Activated naive CD8-positive, alpha-beta T cell (primary cell): ENCODE measurements around the gene NUPR2.
"Not testable (repeated sequence)": the region's sequence is repeated elsewhere in the genome, so short reads cannot be mapped to it uniquely, and the experiment has no call there.

Experiments
- H3K27ac Mint-ChIP-seq: one replicate; pipeline ENCODE4 v1.8.0; 2021; ENCODE audit warnings: mixed read lengths
- H3K27me3 Mint-ChIP-seq: one replicate; pipeline ENCODE4 v1.8.0; 2021; ENCODE audit warnings: mixed read lengths
- H3K36me3 Mint-ChIP-seq: one replicate; pipeline ENCODE4 v1.8.0; 2021; ENCODE audit warnings: mixed read lengths
- H3K4me1 Mint-ChIP-seq: one replicate; pipeline ENCODE4 v1.8.0; 2021; ENCODE audit warnings: low read depth, mixed read lengths
- H3K4me3 Mint-ChIP-seq: one replicate; pipeline ENCODE4 v1.8.0; 2021; ENCODE audit warnings: mild to moderate bottlenecking, mixed read lengths
- H3K9me3 Mint-ChIP-seq: one replicate; pipeline ENCODE4 v1.8.0; 2021; ENCODE audit warnings: low read depth, mixed read lengths

NUPR2 gene

GRCh38 chr7:56066376-56066775 is 49.8 kb downstream of the NUPR2 start:
- not testable (repeated sequence) for H3K27me3 Mint-ChIP-seq, H3K4me3 Mint-ChIP-seq, H3K9me3 Mint-ChIP-seq, H3K27ac Mint-ChIP-seq
- Mint-ChIP-seq H3K4me1 (peaks cover 34% of the 10 kb centered on the region), H3K36me3 (peaks cover 21% of the 10 kb centered on the region)
